HepG2 (cell line): ENCODE data around the gene ASIC3. TPM values are rescaled to one million over a fixed set of nuclear protein-coding genes. Genes with fewer than 3 reads are reported as not detected.

Source experiments
- AKAP8 ChIP-seq: sonication (generic); formaldehyde crosslinking; IDR thresholded peaks from 2 replicates; pipeline ENCODE4 v1.5.1; 2020; ENCODE audit warnings: mild to moderate bottlenecking, missing genetic modification reagents
- ATM ChIP-seq: fragments of 450-650 bp; IDR thresholded peaks from 2 replicates; pipeline ENCODE4 v1.7.1; 2017; ENCODE audit warnings: mild to moderate bottlenecking, borderline replicate concordance
- ATRX ChIP-seq: sonication (generic); formaldehyde crosslinking; IDR thresholded peaks from 2 replicates; pipeline ENCODE4 v1.4.0; 2020; ENCODE audit warnings: missing genetic modification reagents, borderline replicate concordance
- CAMTA2 ChIP-seq: sonication (generic); formaldehyde crosslinking; IDR thresholded peaks from 2 replicates; pipeline ENCODE4 v1.4.0; 2020; ENCODE audit warnings: mild to moderate bottlenecking, missing genetic modification reagents, borderline replicate concordance
- DMAP1 ChIP-seq: IDR thresholded peaks from 2 replicates; pipeline ENCODE4 v1.6.1; 2016
- KDM3A ChIP-seq: IDR thresholded peaks from 2 replicates; pipeline ENCODE4 v1.6.1; 2018; ENCODE audit warnings: low read depth, missing compliant biosample characterization
- MAFF ChIP-seq: IDR thresholded peaks from 2 replicates; pipeline ENCODE4 v1.6.1; 2011; ENCODE audit warnings: low read depth, low read length, improper control_type of control experiment
- MATR3 ChIP-seq: sonication (generic); formaldehyde crosslinking; IDR thresholded peaks from 2 replicates; pipeline ENCODE4 v1.4.0; 2020; ENCODE audit warnings: missing genetic modification reagents
- MAZ ChIP-seq, 2 experiments: sonication (generic) in 1 of 2; formaldehyde crosslinking in 1 of 2; IDR thresholded peaks; 2 replicates each; pipeline versions ENCODE4 v1.5.0 to v1.6.1; 2012 to 2020; ENCODE audit warnings: low read depth in 2 of 2, mild to moderate bottlenecking in 2 of 2, borderline replicate concordance in 1 of 2, improper control_type of control experiment in 1 of 2, low read length in 1 of 2, missing genetic modification reagents in 1 of 2, moderate library complexity in 1 of 2
- MBD4 ChIP-seq: IDR thresholded peaks from 2 replicates; pipeline ENCODE4 v1.6.1; 2012; ENCODE audit warnings: low read length, inconsistent platforms, borderline replicate concordance
- MTA1 ChIP-seq: sonication (generic); formaldehyde crosslinking; IDR thresholded peaks from 2 replicates; pipeline ENCODE4 v1.4.0; 2020; ENCODE audit warnings: missing genetic modification reagents, mild to moderate bottlenecking, borderline replicate concordance
- MXI1 ChIP-seq: IDR thresholded peaks from 3 replicates; pipeline ENCODE4 v1.6.1; 2012; ENCODE audit warnings: low read depth, low read length, inconsistent platforms, borderline replicate concordance
- PITX1 ChIP-seq: sonication (generic); formaldehyde crosslinking; IDR thresholded peaks from 2 replicates; pipeline ENCODE4 v1.5.1; 2020; ENCODE audit warnings: mild to moderate bottlenecking, missing genetic modification reagents
- PTBP1 ChIP-seq: fragments of 200-400 bp; formaldehyde crosslinking; IDR thresholded peaks from 2 replicates; pipeline ENCODE4 v1.6.1; 2018; ENCODE audit warnings: low read length, low read depth; ENCODE audit not compliant: poor library complexity, severe bottlenecking
- RELA ChIP-seq: sonication (generic); formaldehyde crosslinking; IDR thresholded peaks from 2 replicates; pipeline ENCODE4 v1.4.0; 2020; ENCODE audit warnings: missing genetic modification reagents
- REPIN1 ChIP-seq: sonication (generic); formaldehyde crosslinking; IDR thresholded peaks from 2 replicates; pipeline ENCODE4 v1.8.0; 2022; ENCODE audit warnings: missing genetic modification reagents, low read depth, mild to moderate bottlenecking, borderline replicate concordance
- SIX1 ChIP-seq: sonication (generic); formaldehyde crosslinking; IDR thresholded peaks from 2 replicates; pipeline ENCODE4 v1.4.0; 2020; ENCODE audit warnings: missing genetic modification reagents, borderline replicate concordance
- ZKSCAN5 ChIP-seq: sonication (generic); formaldehyde crosslinking; IDR thresholded peaks from 2 replicates; pipeline ENCODE4 v1.5.1; 2020; ENCODE audit warnings: mild to moderate bottlenecking, missing genetic modification reagents
- ZNF143 ChIP-seq: sonication (generic); formaldehyde crosslinking; IDR thresholded peaks from 2 replicates; pipeline ENCODE4 v1.4.0; 2020; ENCODE audit warnings: missing genetic modification reagents
- ZNF326 ChIP-seq: sonication (generic); formaldehyde crosslinking; IDR thresholded peaks from 2 replicates; pipeline ENCODE4 v1.4.0; 2020; ENCODE audit warnings: missing genetic modification reagents, borderline replicate concordance
- ZNF607 ChIP-seq: sonication (generic); formaldehyde crosslinking; IDR thresholded peaks from 2 replicates; pipeline ENCODE4 v1.5.1; 2020; ENCODE audit warnings: missing genetic modification reagents, mild to moderate bottlenecking, borderline replicate concordance
- ZNF660 ChIP-seq: sonication (generic); formaldehyde crosslinking; IDR thresholded peaks from 2 replicates; pipeline ENCODE4 v1.5.1; 2020; ENCODE audit warnings: mild to moderate bottlenecking, low read depth, missing genetic modification reagents, borderline replicate concordance
- ZNF713 ChIP-seq: sonication (generic); formaldehyde crosslinking; IDR thresholded peaks from 2 replicates; pipeline ENCODE4 v1.4.0; 2020; ENCODE audit warnings: mild to moderate bottlenecking, missing genetic modification reagents
- ZNF816 ChIP-seq: sonication (generic); formaldehyde crosslinking; IDR thresholded peaks from 2 replicates; pipeline ENCODE4 v1.8.0; 2022; ENCODE audit warnings: missing genetic modification reagents, mild to moderate bottlenecking, borderline replicate concordance
- ZSCAN22 ChIP-seq: sonication (generic); formaldehyde crosslinking; IDR thresholded peaks from 2 replicates; pipeline ENCODE4 v1.4.0; 2020; ENCODE audit warnings: mild to moderate bottlenecking, missing genetic modification reagents
- polyA plus RNA-seq, 8 experiments: library from polyadenylated mRNA; depleted of rRNA in 3 of 8; stranded (reverse) in 7 of 8; unstranded in 1 of 8; fragments of >200 nt; fragmentation: Illumina TruSeq in 4 of 8; extraction: Trizol in 4 of 8; gene quantifications; 2 replicates each; pipeline versions ENCODE4 v1.2.1 to v1.2.3, GENCODE V29; 2011 to 2016; ENCODE audit warnings: low read depth in 4 of 8, missing spikeins in 1 of 8, mixed read lengths in 1 of 8; ENCODE audit not compliant: insufficient read depth in 1 of 8
- total RNA-seq, 5 experiments: library from RNA; depleted of rRNA; stranded (reverse); fragments of >200 nt; fragmentation: Illumina TruSeq; extraction: Trizol; gene quantifications; 2 replicates each; pipeline ENCODE4 v1.2.3, GENCODE V29; 2016; ENCODE audit warnings: low read depth in 1 of 5
- TF ChIP-seq, protein P1 (sequence below): sonication (generic); formaldehyde crosslinking; IDR thresholded peaks from 2 replicates; pipeline ENCODE4 v1.5.0; 2020; ENCODE audit warnings: missing genetic modification reagents
- TF ChIP-seq, protein P2 (sequence below): sonication (generic); formaldehyde crosslinking; IDR thresholded peaks from 2 replicates; pipeline ENCODE4 v1.9.0; 2022; ENCODE audit warnings: missing genetic modification reagents, mild to moderate bottlenecking, borderline replicate concordance
- TF ChIP-seq, protein P3 (sequence below): sonication (generic); formaldehyde crosslinking; IDR thresholded peaks from 2 replicates; pipeline ENCODE4 v1.4.0; 2020; ENCODE audit warnings: missing genetic modification reagents

ASIC3 gene
- total and polyA plus RNA-seq, 2 of the 13 experiments (the other 11 are each of a cell fraction or from before 2014, with no cell fraction given): 0.51 TPM; not detected in 1

DNA sequence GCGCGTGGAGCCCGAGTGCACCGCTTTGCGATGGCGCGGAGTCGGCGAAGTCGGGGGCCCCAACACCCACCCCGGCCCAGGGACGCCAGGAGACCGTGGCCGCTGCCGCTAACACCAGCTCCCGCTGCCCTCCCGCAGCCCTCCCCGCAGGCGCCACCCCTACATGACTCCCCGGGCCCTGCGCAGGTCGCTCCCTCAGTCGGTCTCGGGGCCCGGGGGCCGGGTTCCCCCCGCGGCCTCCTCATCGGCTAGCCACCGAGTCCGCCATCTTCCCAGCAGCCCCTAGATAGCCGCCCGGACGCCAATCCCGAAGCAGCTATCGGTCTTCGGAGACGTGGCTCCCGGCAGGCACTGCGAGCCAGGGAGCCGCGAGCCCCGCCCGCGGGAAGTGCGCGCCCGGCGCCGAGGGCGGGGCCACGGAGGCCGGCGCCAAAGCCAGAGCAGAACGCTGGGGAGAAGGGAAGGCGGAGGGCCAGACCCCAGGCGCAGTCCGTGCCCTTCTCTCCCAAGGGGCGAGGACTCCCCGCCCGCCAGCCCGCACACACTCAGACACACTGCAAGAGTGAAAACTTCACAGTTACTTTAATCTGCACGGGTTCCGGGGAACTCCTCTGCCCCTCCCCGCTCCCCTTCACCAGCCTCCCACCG, 32.3 kb downstream of the ASIC3 start, which contains the start of gene FASTK (continued):
- TF ChIP-seq DMAP1 (CRISPR knock-in tag): peak; percentile 79; the same call in 1 of the 2 replicates
- peak; percentile 97 for TF ChIP-seq MAZ (IDR thresholded peaks at IDR 0.05; ENCODE audit: borderline replicate concordance, low read depth, low read length)
- peak; percentile 97 for TF ChIP-seq MAZ (CRISPR knock-in tag; IDR thresholded peaks at IDR 0.05; ENCODE audit: low read depth)
- TF ChIP-seq ZNF607 (CRISPR knock-in tag): peak; percentile 82; the same call in 1 of the 2 replicates
- TF ChIP-seq ZNF326 (CRISPR knock-in tag): no peak
- 0 out of 2 replicates have a peak, but pooled peaks have one; percentile 26 for TF ChIP-seq RELA (CRISPR knock-in tag)
- TF ChIP-seq, protein P1, sequence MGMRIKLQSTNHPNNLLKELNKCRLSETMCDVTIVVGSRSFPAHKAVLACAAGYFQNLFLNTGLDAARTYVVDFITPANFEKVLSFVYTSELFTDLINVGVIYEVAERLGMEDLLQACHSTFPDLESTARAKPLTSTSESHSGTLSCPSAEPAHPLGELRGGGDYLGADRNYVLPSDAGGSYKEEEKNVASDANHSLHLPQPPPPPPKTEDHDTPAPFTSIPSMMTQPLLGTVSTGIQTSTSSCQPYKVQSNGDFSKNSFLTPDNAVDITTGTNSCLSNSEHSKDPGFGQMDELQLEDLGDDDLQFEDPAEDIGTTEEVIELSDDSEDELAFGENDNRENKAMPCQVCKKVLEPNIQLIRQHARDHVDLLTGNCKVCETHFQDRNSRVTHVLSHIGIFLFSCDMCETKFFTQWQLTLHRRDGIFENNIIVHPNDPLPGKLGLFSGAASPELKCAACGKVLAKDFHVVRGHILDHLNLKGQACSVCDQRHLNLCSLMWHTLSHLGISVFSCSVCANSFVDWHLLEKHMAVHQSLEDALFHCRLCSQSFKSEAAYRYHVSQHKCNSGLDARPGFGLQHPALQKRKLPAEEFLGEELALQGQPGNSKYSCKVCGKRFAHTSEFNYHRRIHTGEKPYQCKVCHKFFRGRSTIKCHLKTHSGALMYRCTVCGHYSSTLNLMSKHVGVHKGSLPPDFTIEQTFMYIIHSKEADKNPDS: no peak
- TF ChIP-seq ZNF143: peak; percentile 91
- TF ChIP-seq REPIN1 (CRISPR knock-in tag): peak; percentile 82; the same call in 1 of the 2 replicates
- TF ChIP-seq AKAP8 (CRISPR knock-in tag): peak; percentile 76
- no peak for TF ChIP-seq ZNF660 (CRISPR knock-in tag)
- TF ChIP-seq MTA1 (CRISPR knock-in tag): peak; percentile 77; the same call in 1 of the 2 replicates
- no peak for TF ChIP-seq MAFF
- TF ChIP-seq ATRX (CRISPR knock-in tag): no peak
- TF ChIP-seq, protein P2, sequence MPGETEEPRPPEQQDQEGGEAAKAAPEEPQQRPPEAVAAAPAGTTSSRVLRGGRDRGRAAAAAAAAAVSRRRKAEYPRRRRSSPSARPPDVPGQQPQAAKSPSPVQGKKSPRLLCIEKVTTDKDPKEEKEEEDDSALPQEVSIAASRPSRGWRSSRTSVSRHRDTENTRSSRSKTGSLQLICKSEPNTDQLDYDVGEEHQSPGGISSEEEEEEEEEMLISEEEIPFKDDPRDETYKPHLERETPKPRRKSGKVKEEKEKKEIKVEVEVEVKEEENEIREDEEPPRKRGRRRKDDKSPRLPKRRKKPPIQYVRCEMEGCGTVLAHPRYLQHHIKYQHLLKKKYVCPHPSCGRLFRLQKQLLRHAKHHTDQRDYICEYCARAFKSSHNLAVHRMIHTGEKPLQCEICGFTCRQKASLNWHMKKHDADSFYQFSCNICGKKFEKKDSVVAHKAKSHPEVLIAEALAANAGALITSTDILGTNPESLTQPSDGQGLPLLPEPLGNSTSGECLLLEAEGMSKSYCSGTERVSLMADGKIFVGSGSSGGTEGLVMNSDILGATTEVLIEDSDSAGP (CRISPR knock-in tag): peak; percentile 61; the same call in 1 of the 2 replicates
- TF ChIP-seq CAMTA2 (CRISPR knock-in tag): no peak
- no peak for TF ChIP-seq SIX1 (CRISPR knock-in tag)
- TF ChIP-seq ZSCAN22 (CRISPR knock-in tag): no peak
- no peak for TF ChIP-seq KDM3A (CRISPR knock-in tag)
- peak; percentile 92; the same call in 1 of the 2 replicates for TF ChIP-seq ZNF816
- TF ChIP-seq MATR3 (CRISPR knock-in tag): no peak
- TF ChIP-seq PTBP1: no peak
- no peak for TF ChIP-seq PITX1 (CRISPR knock-in tag)
- peak; percentile 83; the same call in 1 of the 3 replicates for TF ChIP-seq MXI1
- no peak for TF ChIP-seq ATM
- TF ChIP-seq, protein P3, sequence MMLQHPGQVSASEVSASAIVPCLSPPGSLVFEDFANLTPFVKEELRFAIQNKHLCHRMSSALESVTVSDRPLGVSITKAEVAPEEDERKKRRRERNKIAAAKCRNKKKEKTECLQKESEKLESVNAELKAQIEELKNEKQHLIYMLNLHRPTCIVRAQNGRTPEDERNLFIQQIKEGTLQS: no peak; the same call in 1 of the 2 replicates
- 0 out of 2 replicates have a peak, but pooled peaks have one; percentile 7 for TF ChIP-seq ZNF713 (CRISPR knock-in tag)
- no peak for TF ChIP-seq MBD4
- TF ChIP-seq ZKSCAN5 (CRISPR knock-in tag): no peak
